HG03442 (cell line): Measurements from ENCODE around the gene METTL16.

ENCODE experiments used
- ATAC-seq: cut with Tn5 transposase; IDR thresholded peaks from one replicate; pipeline ENCODE4 v1.9.1; 2021; ENCODE audit warnings: mild to moderate bottlenecking, moderate library complexity; ENCODE audit not compliant: unreplicated experiment

The METTL16 gene

DNA sequence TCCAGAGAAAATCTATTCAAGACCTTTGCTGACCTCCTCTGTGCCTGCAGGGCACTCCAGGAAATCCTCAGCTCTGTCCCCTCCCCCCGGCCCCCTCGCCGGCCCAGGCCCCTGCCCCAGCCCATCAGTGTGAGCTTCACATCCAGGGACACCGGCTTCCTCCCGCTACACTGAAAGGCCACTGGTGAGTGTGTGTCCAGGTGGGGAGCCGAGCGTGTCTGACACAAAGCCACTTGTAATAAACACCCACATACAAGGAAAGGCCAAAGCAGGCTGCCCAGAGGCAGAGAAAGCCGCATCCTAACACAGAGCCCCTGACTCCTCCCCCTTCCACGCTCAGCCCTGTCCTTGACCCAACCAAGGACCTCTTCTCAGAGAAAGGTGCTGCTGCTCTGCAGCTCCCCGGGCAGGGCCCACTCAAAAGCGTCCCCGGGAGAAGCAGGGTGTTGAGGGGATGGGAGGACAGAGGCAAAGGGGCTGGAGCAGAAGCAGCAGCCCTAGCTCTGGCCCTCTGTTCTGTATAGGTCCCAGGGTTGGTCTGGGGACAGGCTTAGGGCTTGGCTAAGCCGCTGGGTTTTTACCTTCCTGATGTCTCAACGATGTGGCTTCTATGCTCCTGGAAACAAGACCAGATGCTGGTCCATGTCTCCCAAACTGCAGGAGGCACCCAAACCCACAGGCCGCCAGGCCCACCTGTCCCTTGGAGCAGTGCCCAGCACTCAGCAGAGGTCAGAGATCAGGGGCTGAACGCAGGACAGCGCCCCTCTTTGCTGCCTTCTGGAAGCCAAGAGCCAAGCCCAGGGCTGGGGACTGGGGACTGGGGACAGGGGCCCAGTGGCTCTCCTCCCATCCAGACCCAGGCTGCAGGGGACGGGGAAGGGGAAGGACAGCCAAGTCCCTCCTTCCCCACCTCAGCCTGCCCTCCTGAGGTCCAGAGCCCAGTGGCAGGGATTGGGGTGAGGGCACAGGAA lies 126.2 kb downstream of the METTL16 start:
- ATAC-seq, result no peak

DNA sequence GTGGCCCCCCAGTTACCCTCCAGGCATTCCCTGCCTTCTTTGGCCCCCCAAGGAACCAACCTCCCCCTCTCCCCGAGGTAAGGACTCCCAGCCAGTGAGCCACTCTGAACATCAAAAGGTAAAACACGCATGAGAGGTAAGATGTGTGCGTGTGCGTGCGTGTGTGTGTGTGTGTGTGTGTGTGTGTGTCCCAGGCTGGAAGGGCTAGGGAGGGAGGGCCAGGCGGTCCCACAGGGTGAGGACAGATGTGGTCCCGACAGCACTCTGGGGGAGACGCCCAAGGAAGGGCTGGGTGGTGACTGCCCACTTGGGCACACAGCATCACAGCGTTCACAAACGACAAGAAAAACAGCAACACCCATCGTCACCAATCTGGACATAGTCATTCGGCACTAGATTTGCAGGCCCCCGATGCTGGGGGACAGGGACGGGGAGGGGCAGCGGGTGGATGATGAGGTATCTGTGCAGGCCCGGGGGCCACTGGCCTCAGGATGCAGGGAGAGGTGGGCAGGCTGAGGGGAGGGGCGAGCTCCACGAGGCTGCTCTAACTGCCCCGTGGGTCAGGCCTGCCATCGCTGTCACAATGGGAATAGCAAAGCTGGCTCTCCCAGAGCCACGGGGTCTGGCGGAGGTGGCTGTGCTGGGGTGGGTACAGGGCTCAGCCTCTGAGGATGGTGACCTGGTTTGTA lies 127.1 kb downstream of the METTL16 start:
- ATAC-seq, result no peak

DNA sequence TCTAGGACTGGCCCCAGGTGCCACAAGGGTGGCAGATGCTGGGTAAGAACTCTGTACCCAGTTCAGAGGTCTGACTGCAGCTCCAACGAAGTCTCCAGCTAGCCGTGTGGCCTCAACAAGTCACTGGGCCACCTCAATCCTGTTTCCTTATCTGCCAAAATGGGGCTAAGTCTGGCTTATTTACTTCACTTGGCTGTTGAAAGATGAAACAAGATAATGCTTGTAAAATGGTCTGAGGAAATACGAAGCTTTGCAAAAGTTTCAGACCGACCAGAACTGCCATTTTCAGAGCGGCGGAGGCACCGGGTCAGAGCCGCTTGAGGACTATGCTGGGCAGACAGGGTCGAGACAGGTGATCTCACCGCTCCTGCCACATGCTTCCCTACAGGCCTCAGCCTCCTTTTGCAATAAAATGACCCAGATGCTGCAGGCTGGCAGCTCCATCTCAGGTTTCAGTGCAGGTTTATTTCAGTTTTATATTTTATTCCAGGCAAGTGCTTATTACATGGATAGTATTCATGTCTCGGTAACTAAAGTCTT lies 128.0 kb downstream of the METTL16 start:
- no peak for ATAC-seq

DNA sequence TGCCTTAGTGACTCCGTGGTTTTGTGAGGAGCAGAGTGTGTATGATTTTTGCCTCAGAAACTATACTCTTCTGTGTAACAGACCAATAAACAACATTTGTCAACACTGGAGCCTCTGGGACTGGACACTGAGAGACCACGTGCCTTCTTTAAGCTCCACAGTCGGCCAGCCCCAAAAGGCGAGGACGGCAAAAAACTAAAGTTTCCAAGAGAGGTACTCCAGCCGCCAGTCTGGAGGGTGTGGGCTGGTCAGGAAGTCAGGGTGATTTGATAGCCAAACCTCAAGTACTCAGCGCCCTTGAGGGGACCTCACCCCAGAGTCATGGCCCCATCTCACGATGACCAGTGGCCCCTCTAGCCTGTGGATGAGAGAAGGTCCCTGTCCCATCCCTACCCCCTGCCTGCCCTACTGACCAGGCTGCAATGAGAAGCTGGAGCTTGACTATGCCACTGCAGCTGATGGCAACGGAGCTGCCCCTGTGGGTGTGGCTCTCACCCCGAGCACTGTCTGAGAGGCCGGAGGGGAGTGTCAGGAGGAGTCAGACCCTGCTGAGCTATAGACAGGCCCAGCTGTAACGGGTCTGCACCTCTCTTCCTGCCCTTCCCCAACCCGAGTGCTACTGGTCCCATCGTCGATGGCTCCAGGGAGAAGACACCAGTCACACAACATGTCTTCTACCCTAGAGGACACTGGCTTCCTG lies 130.6 kb downstream of the METTL16 start:
- ATAC-seq, result no peak

DNA sequence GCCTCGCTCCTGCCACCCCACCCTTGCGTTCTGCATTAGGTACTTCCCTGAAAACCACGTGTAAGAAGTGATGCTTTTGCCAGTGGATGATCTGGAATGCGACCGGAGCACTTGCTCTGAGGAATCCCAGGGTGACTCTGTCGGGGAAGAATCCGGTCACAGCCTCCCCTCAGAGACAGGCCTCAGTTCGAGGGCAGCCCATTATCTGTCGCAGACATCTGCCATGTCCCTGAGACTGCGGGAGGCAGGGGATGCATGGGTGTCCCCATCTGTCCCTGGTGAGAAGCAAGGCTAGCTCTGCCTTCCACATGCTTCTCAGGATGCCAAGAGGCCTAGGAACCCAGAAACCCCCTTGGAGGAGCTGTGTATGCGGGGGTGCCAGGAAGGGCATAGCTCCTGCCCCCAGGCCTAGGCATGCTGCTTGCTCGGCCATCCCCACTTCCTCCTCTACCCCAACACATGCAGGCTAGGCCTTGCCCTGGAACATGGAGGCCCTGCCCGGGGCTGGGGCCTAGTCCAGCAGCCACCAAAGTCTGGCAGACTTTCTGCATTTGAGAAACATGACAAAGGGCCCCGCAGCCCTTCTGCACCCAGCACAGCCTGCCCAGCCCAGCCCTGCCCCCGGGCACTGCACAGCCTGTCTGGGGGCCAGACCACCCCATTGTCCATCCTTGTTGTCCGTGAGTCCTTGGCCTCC lies 131.3 kb downstream of the METTL16 start:
- no peak for ATAC-seq

DNA sequence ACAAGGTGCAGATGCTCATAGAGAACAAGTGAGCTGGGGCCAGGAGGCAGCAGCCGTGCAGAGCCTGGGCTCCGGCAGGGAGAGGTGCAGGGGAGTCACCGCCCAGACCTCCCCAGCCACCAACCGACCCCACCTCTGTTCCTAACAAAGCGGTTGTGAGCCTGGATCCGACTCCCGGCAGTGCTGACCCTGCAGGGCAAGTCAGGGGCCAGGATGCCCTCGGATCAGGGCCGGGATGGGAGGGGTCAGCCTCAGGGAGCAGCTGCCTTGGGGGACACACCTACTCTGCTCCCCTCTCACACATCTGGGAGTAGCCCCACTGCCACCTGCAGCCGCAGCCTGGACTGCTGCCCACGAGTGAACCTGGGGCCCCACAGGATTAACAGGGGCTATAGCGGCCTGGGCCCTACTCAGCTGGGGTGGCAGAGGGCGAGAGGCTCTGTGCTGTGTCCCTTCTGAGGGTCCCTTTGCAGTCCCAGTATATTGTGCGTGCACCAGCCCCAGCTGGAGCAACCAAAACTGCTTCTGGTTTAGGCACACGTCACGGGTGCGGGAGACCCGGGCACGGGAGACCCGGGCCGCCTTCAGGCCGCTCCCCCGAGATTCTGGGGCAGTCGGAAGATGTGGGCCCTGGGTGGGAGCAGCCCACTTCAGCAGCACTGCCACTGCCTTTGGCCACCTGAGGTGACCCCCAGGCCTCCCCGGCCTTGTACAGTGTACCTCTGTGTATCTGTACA lies 132.0 kb downstream of the METTL16 start:
- ATAC-seq, result no peak

DNA sequence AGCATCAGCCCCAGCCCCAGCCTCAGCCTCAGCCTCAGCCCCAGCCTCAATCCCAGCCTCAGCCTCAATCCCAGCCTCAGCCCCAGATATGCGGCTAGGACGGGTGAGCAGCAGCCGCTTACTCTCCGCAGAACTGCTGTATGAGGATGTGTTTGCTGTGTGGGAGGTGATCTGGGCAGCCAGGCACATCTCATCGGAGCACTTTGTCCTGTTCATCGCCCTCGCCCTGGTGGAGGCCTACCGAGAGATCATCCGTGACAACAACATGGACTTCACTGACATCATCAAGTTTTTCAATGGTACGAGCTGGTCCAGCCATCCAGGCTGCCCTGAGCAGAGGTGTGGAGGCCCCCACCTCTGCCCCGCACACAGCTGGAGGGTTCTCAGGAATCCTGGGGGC lies 132.8 kb downstream of the METTL16 start:
- ATAC-seq, result no peak

DNA sequence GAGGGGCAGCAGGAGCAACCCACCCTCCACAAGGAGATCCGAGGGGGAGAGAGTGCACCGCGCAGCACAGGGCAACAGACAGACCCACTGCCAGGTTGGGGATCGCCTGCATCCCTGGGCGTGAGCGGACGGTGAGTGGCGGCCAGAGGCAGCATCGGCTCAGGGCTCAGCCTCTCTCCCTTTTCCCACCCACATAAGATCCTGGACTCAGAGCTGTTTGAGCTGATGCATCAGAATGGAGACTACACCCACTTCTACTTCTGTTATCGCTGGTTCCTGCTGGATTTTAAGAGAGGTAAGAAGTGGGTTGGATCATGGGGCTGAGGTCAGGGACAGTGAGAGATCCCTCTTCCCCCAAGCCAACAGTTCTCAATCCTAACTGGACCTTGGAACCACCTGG lies 134.0 kb downstream of the METTL16 start:
- ATAC-seq, result no peak

DNA sequence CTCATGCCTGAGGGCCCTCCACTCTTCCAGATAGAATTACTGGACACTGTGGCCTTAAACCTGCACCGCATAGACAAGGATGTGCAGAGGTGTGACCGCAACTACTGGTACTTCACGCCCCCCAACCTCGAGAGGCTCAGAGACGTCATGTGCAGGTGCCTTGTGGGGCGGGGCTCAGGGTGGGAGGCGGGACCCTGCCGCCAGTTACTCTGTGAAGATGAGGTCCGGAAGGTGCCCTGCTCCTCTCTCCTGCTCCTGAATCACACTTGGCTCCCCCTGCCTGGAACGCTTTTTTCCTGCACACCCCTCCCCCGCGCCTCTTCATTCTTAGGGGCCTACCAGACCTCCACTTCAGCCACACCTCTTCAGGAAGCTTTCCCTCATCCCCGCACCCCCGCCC lies 135.6 kb downstream of the METTL16 start:
- ATAC-seq, result no peak

DNA sequence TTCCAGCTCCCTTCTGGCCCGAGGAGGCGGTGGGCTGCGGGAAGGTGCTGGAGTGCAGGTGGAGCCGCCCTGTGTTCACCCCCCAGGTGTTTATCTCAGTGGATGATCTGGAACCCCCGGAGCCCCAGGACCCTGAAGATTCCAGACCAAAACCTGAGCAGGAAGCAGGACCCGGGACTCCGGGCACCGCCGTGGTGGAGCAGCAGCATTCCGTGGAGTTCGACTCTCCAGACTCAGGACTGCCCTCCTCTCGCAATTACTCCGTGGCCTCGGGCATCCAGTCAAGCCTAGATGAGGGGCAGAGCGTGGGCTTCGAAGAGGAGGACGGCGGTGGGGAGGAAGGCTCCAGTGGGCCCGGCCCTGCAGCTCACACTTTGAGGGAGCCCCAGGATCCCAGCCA lies 136.3 kb downstream of the METTL16 start:
- no peak for ATAC-seq

DNA sequence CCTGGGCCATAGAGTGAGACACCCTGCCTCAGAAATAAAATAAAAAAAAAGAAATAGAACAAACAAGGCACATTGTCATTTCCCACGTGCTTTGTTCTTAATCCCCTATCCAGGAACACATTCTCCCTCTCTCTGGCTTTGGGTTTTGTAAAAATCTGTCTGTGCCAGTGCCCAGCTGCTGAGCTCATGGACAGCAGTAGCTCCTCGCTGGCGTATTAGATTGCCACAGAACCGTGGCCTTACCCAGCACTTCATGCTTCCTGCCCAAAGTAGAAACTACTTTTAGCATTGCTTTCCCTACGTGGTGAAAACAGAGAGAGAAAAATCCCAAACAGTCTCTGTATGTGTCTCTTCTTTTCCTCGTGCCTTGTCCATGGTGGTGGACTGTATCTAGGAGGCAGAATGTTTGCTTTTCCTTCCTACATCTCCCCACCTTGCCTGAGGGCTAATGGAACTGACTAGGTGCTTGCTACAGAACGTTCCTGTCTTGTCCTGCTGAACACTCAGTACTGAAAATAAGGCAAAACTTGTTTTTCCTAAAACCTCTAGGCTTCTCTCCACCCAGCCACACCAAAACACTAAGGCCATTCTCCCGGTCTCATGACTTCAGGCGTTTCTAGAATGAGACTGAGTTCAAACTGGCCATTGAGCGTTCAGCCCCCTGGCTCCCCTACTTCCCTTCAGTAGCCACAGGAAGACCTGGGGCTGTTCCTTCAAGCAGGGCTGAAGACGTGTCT lies 137.0 kb downstream of the METTL16 start:
- no peak for ATAC-seq

DNA sequence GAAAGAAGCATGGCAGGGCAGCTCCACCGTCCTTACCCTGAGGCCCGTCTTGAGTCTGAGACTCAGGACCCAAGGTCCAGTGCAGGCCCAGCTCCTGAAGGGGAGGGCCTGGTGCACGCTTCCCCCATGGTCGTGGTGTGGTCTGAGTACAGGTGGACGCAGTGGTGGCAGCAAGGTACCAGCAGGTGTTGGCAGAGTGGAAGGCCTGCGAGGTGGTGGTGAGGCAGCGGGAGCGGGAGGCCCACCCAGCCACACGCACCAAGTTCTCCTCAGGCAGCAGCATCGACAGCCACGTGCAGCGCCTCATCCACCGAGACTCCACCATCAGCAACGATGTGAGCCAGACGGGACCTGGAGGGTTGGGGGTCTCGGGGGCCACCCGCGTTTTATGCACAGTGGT lies 138.5 kb downstream of the METTL16 start:
- no peak for ATAC-seq

DNA sequence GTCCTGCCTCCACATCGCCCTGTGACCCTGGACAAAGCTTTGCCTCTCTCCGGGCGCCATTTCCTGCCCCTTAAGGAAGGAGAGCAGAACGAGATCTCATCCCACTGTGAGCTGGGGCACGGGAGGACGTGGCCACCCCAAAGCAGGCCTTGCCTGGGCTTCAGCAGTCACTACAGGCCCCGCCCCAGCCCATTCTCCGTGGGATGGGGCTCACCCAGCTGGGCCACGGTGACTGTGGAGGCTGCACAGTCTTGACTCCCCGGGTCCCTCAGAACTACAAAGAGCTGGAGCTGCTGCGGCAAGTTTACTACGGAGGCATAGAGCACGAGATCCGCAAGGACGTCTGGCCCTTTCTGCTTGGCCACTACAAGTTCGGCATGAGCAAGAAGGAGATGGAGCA lies 139.0 kb downstream of the METTL16 start:
- no peak for ATAC-seq

DNA sequence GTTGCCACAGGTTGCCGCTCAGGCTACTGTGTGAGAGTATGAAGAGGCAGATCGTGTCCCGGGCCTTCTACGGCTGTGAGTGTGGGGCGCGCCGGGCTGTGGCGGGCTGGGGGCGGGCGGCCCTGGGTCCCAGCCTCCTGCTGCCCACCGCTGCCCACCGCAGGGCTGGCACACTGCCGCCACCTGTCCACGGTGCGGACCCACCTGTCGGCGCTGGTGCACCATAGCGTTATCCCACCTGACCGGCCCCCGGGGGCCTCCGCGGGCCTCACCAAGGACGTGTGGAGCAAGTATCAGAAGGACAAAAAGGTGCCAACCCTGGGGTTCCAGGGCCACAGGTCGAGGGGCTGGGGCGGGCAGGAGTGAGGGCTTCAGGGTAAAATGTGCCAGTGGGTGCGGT lies 139.5 kb downstream of the METTL16 start:
- no peak for ATAC-seq

DNA sequence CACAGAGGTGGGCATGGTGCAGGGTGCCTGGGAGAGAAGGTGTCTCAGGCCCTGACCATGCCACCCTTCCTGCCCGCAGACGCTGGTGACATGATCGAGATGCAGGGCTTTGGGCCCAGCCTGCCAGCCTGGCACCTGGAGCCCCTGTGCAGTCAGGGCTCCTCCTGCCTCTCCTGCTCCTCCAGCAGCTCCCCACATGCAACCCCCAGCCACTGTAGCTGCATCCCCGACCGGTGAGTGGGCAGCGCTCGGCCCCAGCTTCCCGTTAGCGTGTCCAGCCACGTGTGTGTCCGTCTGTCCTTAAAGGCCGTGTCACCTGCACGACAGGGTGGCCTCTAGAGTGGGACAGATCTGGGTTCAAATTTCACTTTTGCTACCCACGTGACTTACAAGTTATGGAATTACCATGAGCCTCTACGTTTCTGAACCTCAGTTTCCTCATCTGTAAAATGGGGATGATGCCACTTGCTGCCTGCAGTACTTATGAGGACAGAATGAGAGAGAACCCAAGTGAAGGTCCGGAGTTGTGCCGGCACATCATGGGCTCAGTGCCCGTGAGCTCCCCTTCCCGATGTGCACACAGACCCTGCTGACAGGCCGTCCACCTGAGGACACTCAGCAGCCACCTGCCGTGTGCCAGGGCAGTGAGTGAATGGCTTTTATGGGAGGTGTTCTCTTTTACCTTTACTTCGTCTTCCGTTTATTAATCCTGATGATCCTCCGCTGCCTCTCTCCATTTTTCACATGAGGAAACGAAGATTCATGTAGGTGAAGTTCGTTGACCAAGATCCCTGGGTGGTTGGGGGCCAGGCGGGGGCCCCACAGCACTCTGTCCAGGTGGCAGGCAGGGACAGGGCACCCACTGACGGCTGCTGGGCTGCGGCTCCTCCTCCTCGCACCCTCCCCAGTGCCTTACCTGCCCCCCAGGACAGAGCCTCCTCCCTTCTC lies 140.2 kb downstream of the METTL16 start:
- no peak for ATAC-seq

DNA sequence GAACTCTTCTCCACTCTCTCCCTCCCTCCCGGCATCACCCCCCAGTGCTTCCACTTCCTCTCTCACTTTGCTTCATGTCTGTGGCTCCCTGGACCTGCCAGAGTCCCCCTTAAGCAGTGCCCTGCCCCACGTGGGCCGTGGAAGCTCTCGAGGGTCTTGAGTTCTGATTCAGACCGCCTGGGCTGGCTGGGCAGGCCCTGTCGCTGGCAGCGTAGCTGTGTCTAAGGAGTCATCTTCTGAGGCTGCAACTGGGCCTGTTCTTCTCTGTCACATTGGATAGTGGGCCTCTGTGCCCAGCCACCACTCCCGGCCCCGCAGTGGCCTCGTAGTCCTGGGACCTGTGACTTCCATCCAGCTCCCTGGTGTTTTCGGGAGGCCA lies 141.5 kb downstream of the METTL16 start:
- ATAC-seq, result no peak

DNA sequence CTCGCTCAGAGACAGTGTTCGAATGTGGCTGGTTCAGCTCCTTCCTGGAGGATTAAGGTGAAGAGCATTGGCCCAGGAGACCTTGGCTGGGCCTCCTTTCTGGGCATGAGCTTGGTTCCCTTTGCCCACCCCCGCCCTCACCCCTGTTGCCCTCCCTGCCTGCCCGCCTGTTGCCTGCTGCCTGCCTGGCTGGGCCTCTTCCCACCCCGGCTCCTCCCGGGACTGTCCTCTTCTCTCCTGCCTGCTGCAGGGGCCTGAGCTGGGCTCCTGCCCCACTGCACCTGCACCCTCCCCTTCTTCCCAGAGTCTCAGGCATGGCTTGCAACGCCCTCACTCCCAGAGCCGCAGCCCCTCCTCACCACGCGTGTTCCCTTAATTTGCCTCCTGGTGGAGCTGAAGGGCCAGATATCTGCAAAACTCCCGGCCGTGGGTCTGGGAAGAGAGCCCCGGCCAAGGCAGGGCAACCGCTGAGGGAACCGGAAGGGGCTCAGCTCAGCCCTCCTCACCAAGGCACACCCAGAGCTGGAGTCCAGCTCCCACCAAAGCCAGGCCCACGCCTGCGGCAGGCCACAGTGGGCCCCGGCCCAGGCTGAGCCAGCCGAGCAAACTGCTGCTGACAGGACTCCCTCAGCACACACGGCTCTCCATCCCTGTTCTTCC lies 142.0 kb downstream of the METTL16 start:
- no peak for ATAC-seq

DNA sequence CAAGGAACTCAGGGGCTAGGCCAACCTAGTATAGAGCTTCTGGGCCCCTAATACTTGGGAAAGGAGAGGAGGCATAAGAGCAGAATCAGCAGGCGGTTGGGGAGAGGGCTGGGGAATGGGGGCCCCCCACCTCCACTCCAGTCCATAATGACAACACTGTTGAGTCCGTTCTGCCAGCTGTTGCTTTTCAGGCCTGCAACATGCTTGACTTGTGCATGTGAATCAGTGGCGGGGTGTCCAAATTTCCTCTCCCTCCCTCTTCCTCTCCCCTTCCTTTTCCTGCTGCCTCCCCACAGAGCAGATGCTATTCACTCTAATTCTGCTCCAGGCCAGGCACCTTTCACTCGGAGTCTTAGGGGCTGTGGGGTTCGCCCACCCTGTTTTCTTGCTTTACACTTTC lies 142.6 kb downstream of the METTL16 start:
- ATAC-seq, result no peak
